Measurements from ENCODE around the gene BORCS5.

GRCh38 chr12:12350868-12351463 is 5.9 kb upstream of the BORCS5 start:
- TF ChIP-seq, protein P1, sequence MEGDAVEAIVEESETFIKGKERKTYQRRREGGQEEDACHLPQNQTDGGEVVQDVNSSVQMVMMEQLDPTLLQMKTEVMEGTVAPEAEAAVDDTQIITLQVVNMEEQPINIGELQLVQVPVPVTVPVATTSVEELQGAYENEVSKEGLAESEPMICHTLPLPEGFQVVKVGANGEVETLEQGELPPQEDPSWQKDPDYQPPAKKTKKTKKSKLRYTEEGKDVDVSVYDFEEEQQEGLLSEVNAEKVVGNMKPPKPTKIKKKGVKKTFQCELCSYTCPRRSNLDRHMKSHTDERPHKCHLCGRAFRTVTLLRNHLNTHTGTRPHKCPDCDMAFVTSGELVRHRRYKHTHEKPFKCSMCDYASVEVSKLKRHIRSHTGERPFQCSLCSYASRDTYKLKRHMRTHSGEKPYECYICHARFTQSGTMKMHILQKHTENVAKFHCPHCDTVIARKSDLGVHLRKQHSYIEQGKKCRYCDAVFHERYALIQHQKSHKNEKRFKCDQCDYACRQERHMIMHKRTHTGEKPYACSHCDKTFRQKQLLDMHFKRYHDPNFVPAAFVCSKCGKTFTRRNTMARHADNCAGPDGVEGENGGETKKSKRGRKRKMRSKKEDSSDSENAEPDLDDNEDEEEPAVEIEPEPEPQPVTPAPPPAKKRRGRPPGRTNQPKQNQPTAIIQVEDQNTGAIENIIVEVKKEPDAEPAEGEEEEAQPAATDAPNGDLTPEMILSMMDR (IDR thresholded peaks at IDR 0.05; ENCODE audit: low read length): no peak
- TF ChIP-seq EZH2 (IDR thresholded peaks at IDR 0.05; ENCODE audit: borderline replicate concordance, low read length): no peak

Data from OCI-LY1 (cell line).